Uterus (tissue), 2 donors: ENCODE data around the gene CDK19.

ENCODE experiments used
- POLR2A ChIP-seq, 2 donors: fragments of 450-650 bp; IDR thresholded peaks; one replicate each; pipeline ENCODE4 v1.6.1; 2016; ENCODE audit warnings: antibody characterized with exemption in 2 of 2, mild to moderate bottlenecking in 1 of 2, moderate library complexity in 1 of 2
- TF ChIP-seq, protein P1 (sequence below), 4 experiments: fragments of 200-600 bp in 2 of 4; fragments of 450-650 bp in 2 of 4; sonication (generic) in 2 of 4; IDR thresholded peaks; one replicate each; pipeline ENCODE4 v1.5.1; 2016 to 2019; ENCODE audit warnings: antibody characterized with exemption in 4 of 4, mild to moderate bottlenecking in 2 of 4, moderate library complexity in 1 of 4

DNA sequence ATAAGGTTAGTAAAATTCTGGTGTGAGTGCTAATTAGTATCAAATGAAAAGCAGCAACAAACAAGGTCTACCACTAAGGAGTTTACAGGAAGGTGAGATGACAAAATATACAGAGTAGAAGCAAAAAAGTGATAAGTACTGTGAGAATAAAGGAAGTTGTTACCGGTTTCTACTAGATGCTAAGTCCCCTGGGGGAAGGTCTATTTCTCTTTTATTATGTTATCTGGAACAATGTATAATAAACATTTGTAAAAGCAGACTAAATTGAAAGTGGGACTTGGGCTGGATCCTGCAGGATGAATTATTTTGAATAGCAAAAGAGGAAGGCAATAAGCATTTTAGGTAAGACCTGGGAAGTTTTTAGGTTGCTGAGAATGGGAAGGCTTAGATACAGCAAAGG, 180.2 kb downstream of the CDK19 start:
- TF ChIP-seq POLR2A (IDR thresholded peaks at IDR 0.05) = no peak
- TF ChIP-seq, protein P1, sequence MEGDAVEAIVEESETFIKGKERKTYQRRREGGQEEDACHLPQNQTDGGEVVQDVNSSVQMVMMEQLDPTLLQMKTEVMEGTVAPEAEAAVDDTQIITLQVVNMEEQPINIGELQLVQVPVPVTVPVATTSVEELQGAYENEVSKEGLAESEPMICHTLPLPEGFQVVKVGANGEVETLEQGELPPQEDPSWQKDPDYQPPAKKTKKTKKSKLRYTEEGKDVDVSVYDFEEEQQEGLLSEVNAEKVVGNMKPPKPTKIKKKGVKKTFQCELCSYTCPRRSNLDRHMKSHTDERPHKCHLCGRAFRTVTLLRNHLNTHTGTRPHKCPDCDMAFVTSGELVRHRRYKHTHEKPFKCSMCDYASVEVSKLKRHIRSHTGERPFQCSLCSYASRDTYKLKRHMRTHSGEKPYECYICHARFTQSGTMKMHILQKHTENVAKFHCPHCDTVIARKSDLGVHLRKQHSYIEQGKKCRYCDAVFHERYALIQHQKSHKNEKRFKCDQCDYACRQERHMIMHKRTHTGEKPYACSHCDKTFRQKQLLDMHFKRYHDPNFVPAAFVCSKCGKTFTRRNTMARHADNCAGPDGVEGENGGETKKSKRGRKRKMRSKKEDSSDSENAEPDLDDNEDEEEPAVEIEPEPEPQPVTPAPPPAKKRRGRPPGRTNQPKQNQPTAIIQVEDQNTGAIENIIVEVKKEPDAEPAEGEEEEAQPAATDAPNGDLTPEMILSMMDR (IDR thresholded peaks at IDR 0.05) = no peak
